Measurements from ENCODE around the gene MRPS5. TPM values are rescaled to one million over a fixed set of nuclear protein-coding genes. Genes with fewer than 3 reads are reported as not detected.
"Not testable (repeated sequence)": the region's sequence is repeated elsewhere in the genome, so short reads cannot be mapped to it uniquely, and the experiment has no call there.

The MRPS5 gene
- total RNA-seq, 1 donor from 2014 or later = 93.6 TPM

- H3K4me1 Mint-ChIP-seq (ENCODE audit: low read depth) = peaks cover 63% of the 10 kb centered on the region
- intact Hi-C loops (cut with micrococcal nuclease) = loop anchor here (2.0 kb wide), 1 partner anchor 13 kb away; no protein-coding TSS in a partner anchor
- peaks cover 28% of the 10 kb centered on the region for H3K9me3 Mint-ChIP-seq
- peak overlapping the region; percentile 95 for H3K27ac Mint-ChIP-seq
- peaks cover 49% of the 10 kb centered on the region for H3K36me3 Mint-ChIP-seq (ENCODE audit: low read depth)
- not testable (repeated sequence) for DNase-seq (ENCODE audit: low spot score); H3K27me3 Mint-ChIP-seq (ENCODE audit: insufficient read depth); H3K4me3 Mint-ChIP-seq
Observed at GRCh38 chr2:95037841-95038585, 83.6 kb downstream of the MRPS5 start.

GRCh38 chr2:95037384-95037839, 84.2 kb downstream of the MRPS5 start:
- no peak overlapping the region for H3K4me3 Mint-ChIP-seq
- DNase-seq (ENCODE audit: low spot score) = no peak
- intact Hi-C loops (cut with micrococcal nuclease) = loop anchor here (2.0 kb wide), 1 partner anchor 13 kb away; no protein-coding TSS in a partner anchor
- H3K4me1 Mint-ChIP-seq (ENCODE audit: low read depth) = peaks cover 60% of the 10 kb centered on the region
- peaks cover 28% of the 10 kb centered on the region for H3K9me3 Mint-ChIP-seq
- H3K27me3 Mint-ChIP-seq (ENCODE audit: insufficient read depth) = no peaks in the 10 kb centered on the region
- peaks cover 51% of the 10 kb centered on the region for H3K36me3 Mint-ChIP-seq (ENCODE audit: low read depth)
- H3K27ac Mint-ChIP-seq = peak overlapping the region; percentile 95

GRCh38 chr2:95036596-95037383, 84.8 kb downstream of the MRPS5 start:
- DNase-seq (ENCODE audit: low spot score) = no peak
- peaks cover 56% of the 10 kb centered on the region for H3K4me1 Mint-ChIP-seq (ENCODE audit: low read depth)
- peaks cover 28% of the 10 kb centered on the region for H3K9me3 Mint-ChIP-seq
- intact Hi-C loops (cut with micrococcal nuclease) = loop anchor here (2.0 kb wide), 1 partner anchor 14 kb away; no protein-coding TSS in a partner anchor
- H3K4me3 Mint-ChIP-seq = no peak overlapping the region
- H3K27me3 Mint-ChIP-seq (ENCODE audit: insufficient read depth) = no peaks in the 10 kb centered on the region
- H3K27ac Mint-ChIP-seq = peak overlapping the region; percentile 95
- H3K36me3 Mint-ChIP-seq (ENCODE audit: low read depth) = peaks cover 49% of the 10 kb centered on the region

Other genes starting within 250 kb of the MRPS5 start
- 264 and 272 TPM in 2 replicates for gene MAL, start 96.1 kb downstream of the MRPS5 start, total RNA-seq
- 9.9 and 10.1 TPM in 2 replicates for gene ZNF514, start 38.0 kb upstream of the MRPS5 start, total RNA-seq
- 3.8 and 3.9 TPM in 2 replicates for gene ZNF2, start 44.0 kb upstream of the MRPS5 start, total RNA-seq
- 4.7 and 5.9 TPM in 2 replicates for gene ZNF892, start 85.7 kb upstream of the MRPS5 start, total RNA-seq
- gene PROM2, start 152.6 kb upstream of the MRPS5 start, total RNA-seq = 0.29 and 0.37 TPM in 2 replicates
- not detected in 2 replicates for gene KCNIP3, start 175.5 kb upstream of the MRPS5 start, total RNA-seq

Measured in activated T-helper 1 cell treated with anti-CD3 and anti-CD28 coated beads, Interleukin-12 subunit alpha, Interleukin-12 subunit beta, Interleukin-2, Interleukin-4 antibody, amounts not matched to agents 30 ng/mL and 10 ng/mL and 1 ng/mL, durations not matched to agents 14 hours and 24 hours and 36 hours (primary cell).